Nephron (organoid): ENCODE measurements around the gene STX16.

ENCODE experiments used
- H3K27ac Mint-ChIP-seq, 3 experiments: 2 replicates each; pipeline ENCODE4 v1.8.0; 2020; ENCODE audit warnings: mixed read lengths in 3 of 3, mild to moderate bottlenecking in 2 of 3, moderate library complexity in 1 of 3
- H3K27me3 Mint-ChIP-seq: 2 replicates; pipeline ENCODE4 v1.8.0; 2021; ENCODE audit warnings: low read depth, mild to moderate bottlenecking, moderate library complexity, mixed read lengths
- H3K36me3 Mint-ChIP-seq: 2 replicates; pipeline ENCODE4 v1.8.0; 2020; ENCODE audit warnings: low read depth, mixed read lengths
- H3K4me1 Mint-ChIP-seq: 2 replicates; pipeline ENCODE4 v1.8.0; 2020; ENCODE audit warnings: mixed read lengths
- H3K4me3 Mint-ChIP-seq, 3 experiments: 2 replicates each; pipeline ENCODE4 v1.8.0; 2020; ENCODE audit warnings: mild to moderate bottlenecking in 3 of 3, mixed read lengths in 3 of 3, moderate library complexity in 2 of 3
- H3K9me3 Mint-ChIP-seq: 2 replicates; pipeline ENCODE4 v1.8.0; 2020; ENCODE audit warnings: mixed read lengths
- TF ChIP-seq, protein P1 (sequence below), 3 experiments: fragments of 200-600 bp; sonication (generic); IDR thresholded peaks; one replicate each; pipeline ENCODE4 v1.5.0; 2021; ENCODE audit warnings: antibody characterized with exemption in 3 of 3; ENCODE audit not compliant: unreplicated experiment in 3 of 3

The STX16 gene

DNA sequence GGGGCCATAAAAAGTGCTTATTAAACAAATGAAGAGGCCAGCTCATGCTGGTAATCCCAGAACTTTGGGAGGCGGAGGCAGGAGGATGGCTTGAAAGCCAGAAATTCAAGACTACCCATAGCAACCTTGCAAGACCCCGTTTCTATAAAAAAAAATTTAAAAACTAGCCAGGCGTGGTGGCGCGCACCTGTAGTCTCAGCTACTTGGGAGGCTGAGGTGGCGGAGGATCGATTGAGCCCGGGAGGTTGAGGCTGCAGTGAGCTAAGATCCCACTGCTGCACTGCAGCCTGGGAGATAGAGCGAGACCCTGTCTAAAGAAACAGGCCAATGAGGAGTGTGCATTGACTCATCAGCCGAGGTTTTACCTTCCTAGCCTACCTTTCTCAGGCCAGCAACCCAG is 56.7 kb downstream of the STX16 start:
- H3K4me3 Mint-ChIP-seq: no peak overlapping the region
- TF ChIP-seq, protein P1, sequence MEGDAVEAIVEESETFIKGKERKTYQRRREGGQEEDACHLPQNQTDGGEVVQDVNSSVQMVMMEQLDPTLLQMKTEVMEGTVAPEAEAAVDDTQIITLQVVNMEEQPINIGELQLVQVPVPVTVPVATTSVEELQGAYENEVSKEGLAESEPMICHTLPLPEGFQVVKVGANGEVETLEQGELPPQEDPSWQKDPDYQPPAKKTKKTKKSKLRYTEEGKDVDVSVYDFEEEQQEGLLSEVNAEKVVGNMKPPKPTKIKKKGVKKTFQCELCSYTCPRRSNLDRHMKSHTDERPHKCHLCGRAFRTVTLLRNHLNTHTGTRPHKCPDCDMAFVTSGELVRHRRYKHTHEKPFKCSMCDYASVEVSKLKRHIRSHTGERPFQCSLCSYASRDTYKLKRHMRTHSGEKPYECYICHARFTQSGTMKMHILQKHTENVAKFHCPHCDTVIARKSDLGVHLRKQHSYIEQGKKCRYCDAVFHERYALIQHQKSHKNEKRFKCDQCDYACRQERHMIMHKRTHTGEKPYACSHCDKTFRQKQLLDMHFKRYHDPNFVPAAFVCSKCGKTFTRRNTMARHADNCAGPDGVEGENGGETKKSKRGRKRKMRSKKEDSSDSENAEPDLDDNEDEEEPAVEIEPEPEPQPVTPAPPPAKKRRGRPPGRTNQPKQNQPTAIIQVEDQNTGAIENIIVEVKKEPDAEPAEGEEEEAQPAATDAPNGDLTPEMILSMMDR (IDR thresholded peaks at IDR 0.05; ENCODE audit: unreplicated experiment in 3 of 3): no peak

DNA sequence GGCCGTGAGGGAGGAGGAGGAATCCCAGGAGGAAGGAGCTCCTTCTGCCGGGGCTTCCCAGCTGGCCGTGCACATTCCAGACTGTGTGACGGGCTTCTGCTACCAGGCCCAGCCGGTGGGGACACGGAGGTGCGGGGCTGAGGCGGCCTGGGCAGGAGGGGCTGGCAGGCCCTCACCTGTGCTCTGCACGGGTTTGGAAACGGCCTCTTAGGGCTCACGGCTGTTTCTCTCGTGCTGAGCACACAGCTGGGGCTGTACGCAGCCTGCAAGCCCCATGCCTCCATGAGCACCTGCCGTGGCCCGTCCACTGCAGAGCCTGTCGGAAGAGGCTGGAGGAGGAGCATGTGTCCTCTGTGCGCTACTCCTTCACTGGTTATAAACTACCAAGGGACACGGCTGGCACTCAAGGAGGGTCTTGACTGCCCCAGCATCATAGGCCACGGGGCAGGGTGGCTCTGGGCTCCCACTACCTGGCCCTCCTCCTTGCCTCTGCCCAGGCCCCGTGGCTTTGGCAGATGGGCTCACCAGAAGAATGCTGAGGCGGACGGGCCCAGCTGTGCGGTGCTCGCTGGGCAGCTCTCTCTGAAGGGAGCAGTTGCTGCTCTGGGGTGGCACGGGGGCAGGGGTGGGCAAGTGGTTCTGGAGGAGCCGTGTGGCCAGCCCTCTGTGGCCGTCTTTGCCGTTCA is 57.3 kb downstream of the STX16 start:
- peaks cover 39% of the 10 kb centered on the region for H3K36me3 Mint-ChIP-seq
- H3K4me3 Mint-ChIP-seq: no peak overlapping the region
- no peaks in the 10 kb centered on the region for H3K27me3 Mint-ChIP-seq
- TF ChIP-seq, protein P1 (IDR thresholded peaks at IDR 0.05; ENCODE audit: unreplicated experiment in 3 of 3): no peak
- peak overlapping the region in 1 of 3 experiments; percentile 51 for H3K27ac Mint-ChIP-seq
- peaks cover 10% of the 10 kb centered on the region for H3K9me3 Mint-ChIP-seq
- peaks cover 14% of the 10 kb centered on the region for H3K4me1 Mint-ChIP-seq

More for the DNA sequence above, 56.7 kb downstream of the STX16 start:
- H3K4me1 Mint-ChIP-seq: peaks cover 14% of the 10 kb centered on the region
- peaks cover 46% of the 10 kb centered on the region for H3K36me3 Mint-ChIP-seq
- H3K9me3 Mint-ChIP-seq: peaks cover 15% of the 10 kb centered on the region
- no peak overlapping the region for H3K27ac Mint-ChIP-seq
- no peaks in the 10 kb centered on the region for H3K27me3 Mint-ChIP-seq

DNA sequence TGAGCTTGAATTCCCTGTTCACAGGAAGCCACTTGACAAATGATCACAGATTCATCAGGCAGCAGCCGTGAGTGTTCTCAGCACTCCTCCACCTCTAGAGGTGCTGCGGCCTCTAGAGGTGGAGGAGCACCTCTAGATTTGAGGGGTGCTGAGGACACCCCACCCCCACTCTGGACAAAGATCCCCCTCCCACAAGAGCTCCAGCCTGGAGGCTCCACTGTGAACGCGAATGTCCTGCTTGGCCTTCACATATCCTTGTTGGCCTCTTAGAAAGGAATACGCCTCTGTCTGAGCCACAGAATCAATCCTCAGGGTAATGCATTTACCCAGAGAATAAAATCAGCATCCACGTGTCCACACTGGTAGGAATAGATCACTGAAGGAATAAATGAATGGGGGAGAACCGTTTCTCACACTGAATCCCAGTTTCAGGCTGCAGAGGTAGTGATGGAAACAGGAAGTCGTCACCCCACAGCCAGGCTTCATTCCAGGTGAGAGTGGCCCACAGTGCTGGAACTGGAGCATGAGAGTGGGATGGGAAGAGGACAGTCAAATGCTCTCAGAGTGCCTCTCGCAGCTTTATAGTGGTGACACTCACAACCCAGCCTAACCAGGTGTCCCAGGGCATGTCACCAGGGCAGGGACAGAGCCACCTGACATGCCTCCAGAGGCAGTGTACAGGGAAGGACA is 58.1 kb downstream of the STX16 start:
- Mint-ChIP-seq H3K9me3 (peaks cover 9% of the 10 kb centered on the region), H3K36me3 (peaks cover 32% of the 10 kb centered on the region), H3K27me3 (no peaks in the 10 kb centered on the region), H3K4me1 (peaks cover 14% of the 10 kb centered on the region), H3K27ac (peak overlapping the region in 1 of 3 experiments; percentile 51), H3K4me3 (no peak overlapping the region)
- TF ChIP-seq, protein P1 (IDR thresholded peaks at IDR 0.05; ENCODE audit: unreplicated experiment in 3 of 3): no peak

DNA sequence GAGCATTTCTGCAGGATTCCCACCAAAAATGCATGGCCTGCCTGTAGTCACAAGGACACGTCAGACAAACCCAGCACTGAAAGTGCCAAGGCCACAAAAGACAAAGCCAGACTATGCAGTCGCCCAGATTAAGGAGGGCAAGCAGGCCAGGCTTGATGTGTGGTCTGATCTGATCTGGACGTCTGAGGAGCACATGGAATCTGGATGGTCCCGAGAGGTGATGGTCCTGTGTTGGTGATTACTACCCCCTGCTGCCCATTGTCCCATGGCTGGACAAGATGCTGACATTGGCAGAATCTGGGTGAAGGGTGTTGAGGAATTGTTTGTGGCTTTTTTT is 58.6 kb downstream of the STX16 start:
- TF ChIP-seq, protein P1 (IDR thresholded peaks at IDR 0.05; ENCODE audit: unreplicated experiment in 3 of 3): no peak
- Mint-ChIP-seq H3K27ac (no peak overlapping the region), H3K4me1 (peaks cover 14% of the 10 kb centered on the region), H3K9me3 (peaks cover 7% of the 10 kb centered on the region), H3K36me3 (peaks cover 27% of the 10 kb centered on the region), H3K27me3 (no peaks in the 10 kb centered on the region), H3K4me3 (no peak overlapping the region)

DNA sequence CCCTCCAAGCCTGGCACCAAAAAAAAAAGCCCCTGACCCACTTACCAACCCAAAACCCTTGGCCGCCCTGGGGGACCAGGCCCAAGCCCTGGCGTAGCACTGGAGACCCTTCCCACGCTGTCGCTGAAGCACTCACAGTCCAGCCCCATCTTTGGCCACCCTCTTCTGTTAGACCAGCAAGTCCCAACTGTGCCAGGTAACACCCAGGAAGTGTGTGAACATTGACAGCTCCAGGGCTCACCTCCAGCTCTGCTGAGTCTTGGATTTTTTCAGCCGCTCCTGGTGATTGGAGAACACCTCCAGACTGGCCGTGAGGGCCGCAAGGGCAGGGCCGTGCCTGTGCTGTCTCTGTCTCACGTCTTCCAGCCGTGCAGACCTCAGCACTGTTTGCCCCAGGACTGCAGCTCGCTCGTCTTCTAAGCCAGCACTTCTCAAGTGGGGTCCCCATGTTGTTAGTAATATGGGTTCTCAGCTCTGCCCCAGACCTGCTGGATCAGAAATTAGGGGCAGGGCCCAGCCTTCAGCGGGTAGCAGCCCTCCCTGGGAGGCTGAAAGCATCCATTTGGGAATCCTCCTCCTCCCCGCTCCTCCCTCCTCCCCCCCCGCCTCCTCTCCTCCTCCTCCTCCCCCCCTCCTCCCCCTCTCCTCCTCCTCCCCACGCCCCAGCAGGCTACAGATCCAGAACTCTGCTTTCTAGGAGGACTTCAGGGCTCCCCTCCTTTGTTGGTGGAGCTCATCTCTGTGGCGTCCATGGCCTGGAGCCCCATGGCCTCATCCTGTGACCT is 59.6 kb downstream of the STX16 start:
- Mint-ChIP-seq H3K9me3 (no peaks in the 10 kb centered on the region), H3K27me3 (no peaks in the 10 kb centered on the region), H3K4me1 (peaks cover 9% of the 10 kb centered on the region), H3K36me3 (peaks cover 17% of the 10 kb centered on the region), H3K27ac (no peak overlapping the region), H3K4me3 (no peak overlapping the region)
- TF ChIP-seq, protein P1 (IDR thresholded peaks at IDR 0.05; ENCODE audit: unreplicated experiment in 3 of 3): no peak
